ENCODE results near the gene FTO.

Gene FTO

DNA sequence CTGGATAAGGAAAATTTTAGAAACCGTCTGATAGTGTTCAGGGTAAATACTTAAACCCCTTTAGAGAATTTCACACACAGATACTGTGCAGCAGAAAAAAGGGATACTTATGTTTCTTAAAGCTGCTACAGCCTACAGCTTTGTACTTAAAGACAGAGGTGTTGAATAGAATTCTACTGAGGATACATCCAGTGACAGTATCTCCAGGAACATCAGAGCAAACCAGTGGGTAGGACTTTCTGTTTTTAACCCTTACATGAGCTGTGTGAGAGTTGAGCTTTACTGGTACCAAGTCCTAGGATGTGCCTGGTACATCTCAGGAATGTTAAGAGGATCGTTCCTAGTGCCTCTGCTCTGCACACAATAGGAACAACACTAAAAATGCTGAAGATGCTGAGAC, 191.5 kb downstream of the FTO start:
- DNase-seq (ENCODE audit: low read depth in 1 of 2, low spot score in 1 of 2) = no peak

DNA sequence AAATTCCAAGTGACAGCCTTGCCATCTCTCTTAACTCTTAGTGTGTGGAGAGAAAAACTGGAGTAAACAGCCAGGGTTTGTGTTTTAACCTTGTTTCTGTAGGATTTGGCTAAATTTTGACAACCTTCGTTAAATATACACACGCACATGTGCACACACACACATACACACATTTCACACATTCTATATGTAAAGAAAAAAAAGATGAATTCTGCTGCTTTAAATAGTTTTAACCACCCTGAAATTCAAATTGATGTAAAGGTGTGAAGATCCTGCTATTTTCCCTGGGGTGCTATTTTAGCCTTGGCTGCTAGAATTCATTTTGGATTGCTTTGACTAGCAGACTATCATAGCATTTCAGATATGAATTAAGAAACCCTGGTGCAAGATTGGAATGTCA, 191.9 kb downstream of the FTO start:
- no peak for DNase-seq (ENCODE audit: low read depth in 1 of 2, low spot score in 1 of 2)

DNA sequence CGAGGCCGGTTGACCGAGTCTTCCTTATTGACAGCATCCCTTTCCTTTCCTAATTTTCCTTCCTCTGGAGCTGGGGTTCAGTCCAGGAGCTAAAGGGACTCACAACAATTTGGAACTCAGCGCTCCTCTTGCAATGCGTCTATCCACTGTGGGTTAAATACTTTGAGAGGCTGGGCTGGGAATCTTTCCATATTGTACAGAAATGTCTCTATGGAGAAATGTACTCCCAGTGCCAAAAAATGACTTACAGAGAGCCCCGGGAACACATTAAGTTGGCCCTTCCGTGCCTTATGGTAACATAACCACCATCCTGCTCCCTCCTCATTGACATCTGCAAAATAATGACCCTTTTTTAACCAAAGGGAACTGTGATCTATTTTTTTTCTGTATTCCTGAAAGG, 192.8 kb downstream of the FTO start:
- DNase-seq (ENCODE audit: low read depth in 1 of 2, low spot score in 1 of 2) = no peak

DNA sequence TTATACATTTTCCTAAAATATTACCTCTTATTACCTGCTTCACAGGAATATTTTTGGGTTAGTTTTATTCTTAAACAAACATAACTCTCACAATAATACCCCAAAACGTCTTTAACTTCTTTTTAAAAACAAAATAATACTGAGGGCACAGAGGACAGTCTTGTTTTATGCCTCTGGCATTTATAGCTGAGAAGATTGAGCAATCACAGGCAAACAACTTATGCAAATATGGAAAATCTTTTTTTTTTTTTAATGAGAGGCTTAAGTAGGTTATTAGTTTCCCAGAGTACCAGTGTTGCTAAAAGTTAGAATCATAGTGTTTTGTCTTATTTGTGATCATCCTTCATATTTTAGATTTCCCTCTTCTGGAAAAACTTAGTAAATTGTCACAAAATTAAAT, 195.0 kb downstream of the FTO start:
- no peak for DNase-seq (ENCODE audit: low read depth in 1 of 2, low spot score in 1 of 2)

DNA sequence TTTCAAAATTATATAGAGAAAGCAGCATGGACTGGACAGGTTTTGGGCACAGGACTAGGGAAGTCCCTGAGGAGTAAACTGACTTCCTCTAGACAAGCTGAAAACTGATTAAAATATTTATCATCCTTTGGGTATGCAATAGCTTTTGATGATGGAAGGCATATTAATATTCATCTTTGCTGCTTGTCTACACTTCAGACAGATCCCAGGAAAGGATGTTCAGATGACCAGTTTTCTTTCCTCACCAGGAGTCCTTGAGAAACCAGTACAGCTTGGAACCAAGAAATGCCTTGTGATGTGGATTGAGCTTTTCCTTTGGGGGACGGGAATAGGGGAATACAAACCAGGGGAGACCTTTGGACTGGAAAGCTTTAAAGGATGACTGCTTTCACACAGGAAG, 195.5 kb downstream of the FTO start:
- DNase-seq (ENCODE audit: low read depth in 1 of 2, low spot score in 1 of 2) = no peak

DNA sequence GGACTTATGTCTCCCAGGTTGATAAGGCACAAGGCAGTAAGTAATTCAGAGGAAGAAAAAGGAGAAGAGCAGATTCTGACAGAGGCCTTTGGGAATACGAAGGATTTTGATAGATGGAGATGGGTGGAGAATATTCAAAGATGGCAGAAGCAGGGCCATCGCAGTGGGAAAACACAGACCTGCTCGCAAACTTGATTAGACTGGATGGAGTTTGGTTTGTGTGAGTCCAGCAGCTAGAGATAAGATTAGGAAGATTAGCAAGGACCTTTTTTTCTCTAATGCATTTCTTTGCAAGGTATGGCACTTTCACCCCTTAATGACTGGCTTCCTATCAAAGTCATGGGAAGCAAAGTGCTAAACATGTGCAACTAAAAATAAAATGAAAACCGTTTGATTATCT, 196.7 kb downstream of the FTO start:
- DNase-seq (ENCODE audit: low read depth in 1 of 2, low spot score in 1 of 2) = no peak

DNA sequence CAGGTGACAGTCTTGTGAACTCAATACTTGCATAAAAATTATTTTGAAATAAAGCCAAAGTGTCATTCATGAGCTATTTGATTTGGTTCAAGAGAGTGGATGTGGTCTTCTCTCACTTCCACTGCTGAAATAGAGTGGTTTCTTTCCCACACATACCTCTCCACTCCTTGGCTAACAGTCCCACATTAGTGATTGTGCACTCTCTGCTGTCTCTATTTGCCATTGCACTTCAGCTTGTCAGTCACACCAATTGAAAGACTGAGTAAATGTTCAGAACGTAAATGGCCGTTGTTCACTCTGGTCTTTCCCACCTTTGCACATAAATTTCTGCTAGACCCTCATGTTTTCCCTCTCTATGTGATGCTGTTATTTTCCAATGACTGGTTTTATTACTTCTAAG, 197.5 kb downstream of the FTO start:
- no peak for DNase-seq (ENCODE audit: low read depth in 1 of 2, low spot score in 1 of 2)

DNA sequence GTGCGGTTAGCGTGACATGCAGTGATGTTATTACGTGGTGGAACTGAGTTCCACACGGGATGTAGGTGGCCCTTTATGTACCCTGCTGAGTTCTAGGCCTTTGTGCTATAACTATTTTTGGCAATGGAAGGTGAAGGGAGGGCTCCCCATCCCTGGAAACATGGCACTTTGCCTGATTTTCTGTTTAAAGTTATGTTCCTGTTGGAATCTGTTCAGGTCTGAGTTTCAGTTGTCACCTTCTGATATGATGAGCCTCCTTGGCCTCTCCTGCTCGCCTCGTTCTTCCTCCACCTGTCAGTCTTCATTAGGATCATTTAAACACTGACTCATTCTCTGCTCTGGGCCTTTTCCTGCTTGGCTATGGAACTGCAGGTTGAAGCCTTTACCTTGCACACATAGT, 200.6 kb downstream of the FTO start:
- no peak for DNase-seq (ENCODE audit: low read depth in 1 of 2, low spot score in 1 of 2)

DNA sequence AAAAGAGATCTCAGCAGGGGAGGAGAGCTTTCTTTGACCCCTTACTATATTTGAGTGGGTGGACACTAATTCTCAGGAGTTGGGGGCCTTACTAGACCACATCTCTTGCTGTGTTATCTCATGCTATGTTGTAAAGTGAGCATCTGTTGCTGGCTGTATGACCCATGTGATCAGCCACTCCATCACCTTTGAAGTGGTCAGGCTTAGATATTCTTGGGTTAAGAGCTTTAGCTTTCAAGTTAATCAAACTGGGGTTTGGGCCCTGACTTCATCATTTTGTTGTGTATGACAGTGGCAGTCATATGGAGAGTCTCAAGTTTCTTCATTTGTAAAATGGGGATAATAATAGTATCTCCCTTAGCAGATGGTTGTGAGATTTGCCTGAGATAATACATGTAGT, 201.1 kb downstream of the FTO start:
- no peak for DNase-seq (ENCODE audit: low read depth in 1 of 2, low spot score in 1 of 2)

DNA sequence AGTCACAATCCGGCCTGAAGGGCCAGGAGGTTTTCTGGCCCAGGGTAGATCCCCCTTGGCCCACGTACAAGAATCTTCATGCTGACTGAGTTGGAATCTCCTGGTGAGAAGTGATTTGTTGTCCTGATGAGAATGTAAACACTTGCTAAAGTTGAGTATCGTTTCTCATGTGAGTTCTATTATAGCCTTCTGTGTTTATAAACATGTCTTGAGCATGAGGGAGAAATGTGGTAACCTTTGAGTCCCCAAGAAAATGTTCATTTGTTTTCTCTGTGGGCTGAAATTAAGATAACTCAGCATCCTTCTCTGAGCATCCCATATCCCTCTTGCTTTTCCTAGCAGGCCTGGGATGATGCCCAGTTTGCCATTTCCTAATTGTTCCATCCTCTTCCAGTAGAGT, 204.8 kb downstream of the FTO start:
- no peak for DNase-seq (ENCODE audit: low read depth in 1 of 2, low spot score in 1 of 2)

DNA sequence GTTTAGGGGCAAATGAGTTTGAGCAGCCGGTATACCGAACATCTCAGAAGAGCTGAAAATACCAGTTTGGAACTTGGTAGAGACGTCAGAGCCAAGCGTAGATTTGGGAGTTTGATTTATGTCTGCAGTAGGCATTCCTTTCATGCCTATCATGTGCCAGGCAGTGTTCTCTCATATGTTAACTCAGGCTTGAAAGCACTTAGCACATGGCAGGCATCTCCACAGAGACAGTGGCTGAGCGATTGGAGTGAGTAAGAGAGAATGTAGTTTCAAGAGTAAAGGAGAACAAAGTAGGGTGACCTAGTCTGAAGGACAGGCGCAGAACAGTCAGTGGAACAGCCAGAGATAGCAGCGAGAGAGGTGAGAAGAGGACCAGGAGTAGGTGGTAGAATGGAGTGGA, 207.0 kb downstream of the FTO start:
- DNase-seq (ENCODE audit: low read depth in 1 of 2, low spot score in 1 of 2) = no peak

DNA sequence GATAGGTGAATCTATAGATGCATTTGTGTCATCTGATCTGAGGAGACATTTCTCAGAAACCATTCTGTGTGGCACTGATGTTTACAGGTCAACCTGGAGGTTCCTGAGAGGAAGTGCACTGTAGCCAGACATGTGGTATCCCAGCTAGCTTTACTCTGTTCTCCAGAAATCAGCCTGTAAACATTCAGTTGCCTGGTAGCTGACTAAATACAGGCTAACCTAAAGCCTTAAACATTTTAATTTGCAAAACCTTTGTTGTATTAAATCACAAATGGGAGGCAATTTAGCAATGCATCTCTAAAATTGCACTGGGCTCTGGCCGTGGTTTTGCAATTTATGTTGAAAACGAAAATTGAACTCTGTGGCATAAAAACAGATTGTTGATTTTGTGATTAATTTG, 207.6 kb downstream of the FTO start:
- DNase-seq (ENCODE audit: low read depth in 1 of 2, low spot score in 1 of 2) = no peak

DNA sequence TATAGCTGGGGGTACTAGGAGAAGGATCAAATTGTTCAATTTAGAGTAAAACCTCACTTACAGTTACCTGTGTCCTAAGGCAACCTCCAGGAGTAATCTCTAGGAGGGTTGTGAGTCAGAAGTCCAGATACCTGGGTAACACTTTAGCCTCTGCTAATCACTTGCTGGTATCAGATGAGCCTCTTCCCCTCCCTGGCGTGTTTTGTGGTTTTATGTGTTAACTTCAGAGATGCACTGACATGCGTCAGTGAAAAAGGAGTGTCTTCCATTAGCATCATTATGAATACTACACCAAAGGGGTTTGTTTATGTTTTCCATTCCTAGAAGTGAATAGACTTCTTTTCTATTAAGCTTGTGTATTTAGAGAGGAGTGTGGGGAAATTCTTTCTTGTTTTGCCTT, 208.2 kb downstream of the FTO start:
- no peak for DNase-seq (ENCODE audit: low read depth in 1 of 2, low spot score in 1 of 2)

DNA sequence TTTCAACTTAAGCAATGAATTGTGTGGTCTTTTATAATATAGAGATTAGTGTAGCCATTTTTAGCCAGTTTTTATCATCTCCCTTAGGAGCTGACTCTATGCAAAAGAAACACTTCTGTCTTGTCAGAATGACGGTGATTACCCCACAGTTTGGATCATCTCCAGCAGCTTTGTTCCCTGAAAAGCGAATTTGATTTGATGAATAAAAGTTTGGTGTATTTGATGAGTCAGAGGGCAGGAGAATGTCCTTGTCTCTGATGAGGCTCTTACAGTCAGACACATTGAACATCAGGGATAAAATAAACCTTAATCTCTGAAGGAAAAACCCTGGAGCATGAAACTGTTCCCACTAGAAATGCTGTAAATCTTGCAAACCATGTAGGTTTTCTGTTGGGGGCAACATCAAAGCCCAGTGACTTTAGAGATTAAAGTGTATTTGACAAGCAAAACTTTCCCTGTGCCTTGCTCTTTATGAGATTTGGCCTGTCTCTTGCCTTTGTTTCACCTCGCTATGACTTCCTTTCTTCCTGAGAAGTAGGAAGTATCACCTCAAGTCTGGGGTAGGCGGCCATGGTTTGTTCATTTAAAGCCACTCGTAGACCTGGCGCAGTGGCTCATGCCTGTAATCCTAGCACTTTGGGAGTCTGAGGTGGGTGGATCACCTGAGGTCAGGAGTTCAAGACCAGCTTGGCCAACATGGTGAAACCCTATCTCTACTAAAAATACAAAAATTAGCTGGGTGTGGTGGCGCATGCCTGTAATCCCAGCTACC, 209.3 kb downstream of the FTO start:
- no peak for DNase-seq (ENCODE audit: low read depth in 1 of 2, low spot score in 1 of 2)

DNA sequence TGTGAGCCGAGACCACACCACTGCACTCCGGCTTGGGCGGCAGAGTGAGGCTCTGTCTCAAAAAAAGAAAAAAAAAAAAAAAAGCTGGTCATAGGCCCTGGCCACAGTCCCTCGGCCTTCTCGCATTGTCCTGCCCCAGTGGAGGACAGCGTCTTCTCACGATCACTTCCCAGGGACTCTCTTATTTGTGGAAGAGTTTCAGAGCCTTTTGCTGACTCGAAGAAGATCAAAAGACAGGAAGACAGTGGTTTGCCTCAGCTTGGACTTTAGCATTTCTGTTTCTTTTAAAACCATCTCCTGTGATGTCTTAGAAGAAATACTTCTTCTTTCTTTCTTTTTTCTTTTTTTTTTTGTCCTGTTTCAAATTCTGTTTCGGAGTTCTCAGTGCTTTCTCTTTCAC, 210.0 kb downstream of the FTO start:
- no peak for DNase-seq (ENCODE audit: low read depth in 1 of 2, low spot score in 1 of 2)

DNA sequence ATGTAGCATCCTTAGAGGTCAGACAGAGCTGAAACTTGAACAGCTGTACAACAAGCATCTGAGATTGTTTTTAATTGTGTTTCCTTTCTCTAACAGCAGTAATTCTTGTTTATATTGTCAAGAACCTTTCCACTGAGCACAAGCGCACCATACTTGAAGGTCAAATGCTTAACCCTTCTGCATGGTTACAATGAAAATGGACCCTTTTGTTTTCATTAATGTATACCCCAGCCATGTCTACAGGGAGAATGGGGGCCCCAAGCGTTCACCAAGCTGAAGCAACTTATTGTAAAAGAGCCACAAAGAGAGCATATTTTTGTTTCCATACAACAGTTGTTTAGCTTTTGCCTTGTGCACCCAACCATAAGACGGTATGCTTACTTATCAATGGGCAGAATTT, 210.8 kb downstream of the FTO start:
- DNase-seq (ENCODE audit: low read depth in 1 of 2, low spot score in 1 of 2) = no peak

DNA sequence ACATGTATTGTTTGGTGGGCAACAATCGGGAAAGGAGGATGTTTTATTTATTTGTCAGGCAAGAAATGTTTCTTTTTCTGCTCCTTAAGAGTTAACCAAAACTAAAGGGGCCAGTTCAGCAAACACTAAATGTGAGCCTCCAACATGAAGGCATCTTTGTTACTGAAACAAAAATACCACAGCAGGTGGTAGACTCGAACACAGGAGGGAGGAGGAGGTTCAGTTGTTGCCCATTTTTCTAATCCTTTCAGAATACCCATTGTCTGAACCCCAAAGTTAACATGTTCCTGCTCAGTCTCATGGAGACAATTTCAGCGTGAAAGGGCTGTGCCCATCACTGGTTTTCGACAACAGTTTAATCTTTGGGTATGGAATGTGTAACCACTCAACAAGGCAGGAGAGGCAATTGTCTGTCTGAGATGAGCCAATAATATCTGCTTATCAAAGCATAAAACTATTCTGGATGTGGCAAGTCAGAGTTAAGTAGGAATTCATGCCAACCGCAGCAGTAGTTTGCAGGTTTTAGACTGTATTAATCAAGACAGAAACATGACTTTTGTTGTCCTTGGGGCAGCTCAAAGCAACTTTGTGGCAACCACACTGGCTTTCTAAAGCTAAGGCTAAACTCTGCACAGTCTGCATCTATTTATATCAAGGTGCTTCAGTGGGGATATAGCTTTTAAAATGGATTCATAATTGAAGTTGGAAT, 211.7 kb downstream of the FTO start:
- DNase-seq (ENCODE audit: low read depth in 1 of 2, low spot score in 1 of 2) = no peak

DNA sequence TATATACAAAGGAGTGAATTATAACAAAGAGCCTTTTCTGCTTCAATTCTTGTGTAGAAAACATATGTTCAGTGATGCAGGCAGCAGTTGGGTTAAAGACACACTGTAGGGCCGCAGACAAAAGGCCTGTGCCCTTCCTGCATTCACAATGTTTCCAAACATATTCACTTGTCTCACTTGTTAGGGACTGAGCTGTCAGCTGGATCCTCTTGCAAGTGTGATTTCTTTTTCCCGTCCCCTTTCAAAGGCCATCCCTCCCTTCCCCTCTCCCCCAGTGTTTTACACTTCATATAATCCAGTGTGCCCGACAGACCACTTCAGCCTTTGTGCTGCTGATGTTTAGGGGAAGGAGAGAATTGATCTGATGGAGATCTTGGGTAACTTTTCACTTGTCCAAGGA, 217.0 kb downstream of the FTO start:
- DNase-seq (ENCODE audit: low read depth in 1 of 2, low spot score in 1 of 2) = no peak

DNA sequence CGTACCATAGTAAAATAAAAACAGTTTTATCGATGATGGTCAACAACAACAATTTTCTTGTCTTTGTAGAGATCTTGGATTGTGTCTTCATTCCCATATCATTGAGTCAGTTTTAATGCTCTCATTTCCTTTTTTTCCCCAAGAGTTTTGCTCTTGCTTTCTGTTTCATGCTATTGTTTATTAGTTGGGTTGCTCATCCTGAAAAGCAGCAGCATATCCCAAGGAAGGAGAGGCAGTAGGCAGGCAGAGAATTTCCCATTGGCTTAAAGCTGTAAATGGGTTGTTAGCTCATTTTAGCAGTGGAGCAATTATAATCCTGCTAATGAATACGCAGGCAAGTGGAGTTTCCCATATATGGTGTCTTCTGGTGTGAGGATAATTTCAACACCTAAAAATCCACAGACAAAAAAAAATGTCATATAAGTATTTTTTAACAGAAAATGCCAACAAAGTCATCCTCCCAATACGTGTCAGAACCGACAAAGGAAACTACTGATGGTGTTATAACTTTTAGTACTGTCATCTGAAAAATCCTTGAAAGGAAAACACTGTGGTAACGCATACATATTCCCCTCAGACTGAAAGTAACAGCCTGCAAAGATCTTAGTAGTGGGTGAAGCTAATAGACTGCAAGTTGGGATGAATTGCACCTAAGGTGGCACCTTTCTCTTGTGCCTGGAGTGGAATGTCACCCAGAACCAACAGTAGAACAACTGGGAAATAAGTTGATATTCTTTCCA, 218.3 kb downstream of the FTO start:
- no peak for DNase-seq (ENCODE audit: low read depth in 1 of 2, low spot score in 1 of 2)

DNA sequence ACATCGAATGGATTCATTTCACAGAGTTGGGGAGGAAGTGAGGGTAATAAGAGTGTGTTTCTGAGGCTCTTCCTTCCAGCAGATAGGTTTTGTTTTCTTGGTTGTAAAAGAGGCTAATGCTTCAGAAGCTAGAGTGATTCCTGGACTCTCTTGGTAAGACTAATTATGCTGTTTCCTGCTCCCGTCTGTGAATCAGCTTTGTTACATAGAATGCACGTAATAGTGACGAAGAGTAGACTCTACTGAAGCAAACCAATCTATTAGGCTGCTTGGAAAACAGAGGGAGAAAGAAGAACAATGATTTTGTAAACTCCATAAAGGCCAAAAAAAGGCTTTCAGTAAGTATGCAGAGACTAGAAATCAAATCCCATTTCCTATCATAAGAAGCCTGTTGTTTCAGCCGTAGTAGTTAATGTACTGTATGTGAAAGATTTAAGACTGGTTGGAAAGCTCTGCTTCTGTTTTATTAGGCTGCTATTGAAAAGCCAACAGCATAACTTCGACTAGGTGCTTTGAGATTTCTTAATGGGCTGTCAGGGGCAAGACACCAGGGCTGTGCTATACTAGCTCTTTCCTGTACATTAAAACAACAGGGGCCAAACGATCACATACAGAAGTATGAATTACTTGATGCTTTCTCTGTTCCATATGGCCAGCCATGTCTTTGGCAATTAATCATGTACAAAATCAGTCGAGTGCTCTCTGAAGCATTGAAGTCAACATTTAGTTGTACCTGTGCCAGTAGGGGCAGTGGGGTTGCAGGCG, 219.0 kb downstream of the FTO start:
- no peak for DNase-seq (ENCODE audit: low read depth in 1 of 2, low spot score in 1 of 2)

DNA sequence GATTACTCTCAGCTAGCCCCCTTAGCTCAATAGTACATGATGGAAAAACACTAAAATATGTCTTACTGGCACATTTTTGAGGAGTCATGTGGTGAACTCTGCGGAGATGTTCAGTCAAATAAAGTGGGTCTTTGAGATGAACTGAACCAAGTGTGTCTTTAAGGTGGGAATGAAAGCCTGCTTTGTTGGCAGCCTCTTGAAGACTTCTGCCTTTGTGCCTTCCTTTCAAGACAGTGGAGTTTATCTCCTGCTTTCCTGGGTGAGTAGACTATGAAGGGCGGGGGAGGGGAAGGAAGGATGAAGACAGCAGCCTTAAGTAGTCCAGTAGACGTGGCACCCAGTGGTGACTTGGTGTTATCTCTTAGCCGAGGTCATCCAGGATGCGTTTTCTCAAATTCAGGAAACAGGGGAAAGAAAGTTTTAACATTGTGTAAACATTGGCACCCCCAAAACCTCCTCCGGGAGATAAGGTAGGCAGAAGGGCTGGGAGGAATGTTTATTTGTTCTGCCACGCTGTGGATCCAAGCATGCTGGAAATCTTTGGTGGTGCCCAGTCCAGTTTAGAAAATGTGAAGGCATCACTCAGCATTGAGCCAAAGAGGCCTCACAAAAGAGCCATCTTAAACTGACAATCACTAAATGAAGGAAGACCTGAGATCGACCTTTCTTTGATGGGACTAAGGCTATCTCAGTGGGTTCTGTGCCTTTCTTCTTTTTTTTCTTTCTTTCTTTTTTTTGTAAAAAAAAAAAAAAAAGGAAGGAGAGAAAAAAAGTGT, 220.6 kb downstream of the FTO start:
- no peak for DNase-seq (ENCODE audit: low read depth in 1 of 2, low spot score in 1 of 2)
